GM12892 (cell line): ENCODE measurements around the gene WDR81.

Experiments
- POLR2A ChIP-seq: IDR thresholded peaks from 2 replicates; pipeline ENCODE4 v1.6.1; 2011; ENCODE audit warnings: low read depth, low read length, control low read depth
- POLR2AphosphoS5 ChIP-seq: IDR thresholded peaks from 2 replicates; pipeline ENCODE4 v1.6.1; 2011; ENCODE audit warnings: low read depth, low read length, control low read depth
- TAF1 ChIP-seq: IDR thresholded peaks from 2 replicates; pipeline ENCODE4 v1.6.1; 2011; ENCODE audit warnings: low read depth, mild to moderate bottlenecking, control low read depth, low read length, borderline replicate concordance

DNA sequence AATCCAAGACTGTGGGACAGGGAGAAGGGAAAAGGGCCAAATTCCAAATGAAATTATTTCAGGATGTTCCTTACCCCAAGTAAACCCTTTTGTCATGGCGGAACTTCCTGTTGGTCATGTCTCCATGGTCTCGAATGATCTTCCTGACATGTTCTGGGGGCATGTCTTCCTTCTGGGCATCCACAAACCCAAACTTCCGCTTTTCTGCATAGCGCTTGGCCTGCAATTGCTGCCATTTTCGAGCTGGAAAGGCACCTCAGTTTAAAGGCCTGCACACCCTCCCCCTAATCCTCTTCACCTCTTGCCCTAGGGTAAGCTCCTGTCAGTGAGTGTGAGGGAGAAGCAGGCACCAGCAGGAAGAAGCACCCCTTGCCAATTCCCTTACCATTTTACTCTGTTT lies 41.0 kb upstream of the WDR81 start:
- TF ChIP-seq POLR2A (no peak), POLR2AphosphoS5 (no peak), TAF1 (no peak)
